Amniotic stem cell (primary cell): Measurements from ENCODE around the gene MGP.

Experiments used
- DNase-seq: peaks from one replicate; lab custom pipeline; 2025; lab: John Stamatoyannopoulos, UW

MGP gene

DNA sequence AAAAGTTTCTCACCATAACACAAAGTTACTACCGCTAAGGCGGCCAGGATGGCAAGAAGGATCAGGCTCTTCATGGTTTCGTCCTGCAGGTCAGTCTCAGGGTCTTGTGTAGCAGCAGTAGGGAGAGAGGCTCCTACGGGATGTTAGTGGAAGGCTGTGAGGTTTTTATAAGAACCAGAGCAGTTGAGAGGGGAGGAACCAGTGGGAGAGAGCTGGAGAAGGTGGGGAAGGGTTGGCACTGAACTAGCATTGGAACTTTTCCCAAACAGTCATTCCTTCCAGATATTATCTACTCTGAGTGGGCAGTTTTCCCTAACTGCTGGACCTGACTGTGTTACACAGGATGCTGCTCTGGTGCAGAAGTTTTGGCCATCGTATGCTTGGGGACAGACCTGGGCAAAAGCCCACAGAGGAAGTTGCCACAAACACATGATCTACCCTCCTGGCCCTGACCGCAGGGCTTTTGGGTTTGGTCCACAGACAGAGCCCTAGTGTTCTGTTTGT lies at the start of gene MGP:
Gene MGP, minus strand, starts transcription at position 137 of the 504 bp plus-strand sequence. Its CDS starts 63 bp downstream, at position 74.
- DNase-seq: no peak

DNA sequence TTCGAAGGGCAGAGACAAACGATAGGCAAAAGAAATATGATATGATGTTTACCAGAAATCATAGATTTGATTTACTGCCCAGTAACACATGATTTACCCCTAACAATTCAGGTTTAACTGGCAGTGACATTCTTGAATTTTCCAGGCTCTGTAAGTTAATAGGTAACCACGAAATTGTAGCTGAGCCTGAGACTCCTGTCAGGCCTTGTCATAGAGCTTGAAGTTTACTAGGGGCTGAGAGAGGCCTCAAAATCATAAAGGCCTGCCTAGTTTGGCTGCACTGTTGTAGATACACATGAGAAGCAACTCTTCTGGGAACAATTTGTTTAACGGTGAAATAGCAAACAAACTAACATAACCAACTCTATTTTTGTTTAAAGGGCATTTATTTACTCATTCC lies 49.4 kb upstream of the MGP start:
- no peak for DNase-seq

DNA sequence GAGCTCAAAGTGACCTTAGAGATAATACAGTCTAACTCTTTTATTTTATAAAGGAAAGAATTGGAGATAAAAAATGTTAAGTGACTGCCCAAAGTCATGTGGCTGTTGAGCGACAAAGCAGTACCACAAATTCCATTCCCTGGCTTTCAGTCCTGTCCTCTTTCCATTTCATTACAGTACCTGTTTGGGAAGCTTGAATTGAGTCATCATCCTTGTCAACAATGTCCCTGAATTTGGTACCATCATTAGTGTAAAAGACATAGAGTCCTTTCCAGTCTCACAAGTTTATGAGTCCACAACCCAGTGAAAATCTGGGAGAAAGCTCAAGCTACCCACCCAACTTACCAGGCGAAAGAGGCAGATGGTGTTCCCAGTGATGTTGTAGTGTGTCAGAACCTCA lies 48.9 kb upstream of the MGP start:
- no peak for DNase-seq

DNA sequence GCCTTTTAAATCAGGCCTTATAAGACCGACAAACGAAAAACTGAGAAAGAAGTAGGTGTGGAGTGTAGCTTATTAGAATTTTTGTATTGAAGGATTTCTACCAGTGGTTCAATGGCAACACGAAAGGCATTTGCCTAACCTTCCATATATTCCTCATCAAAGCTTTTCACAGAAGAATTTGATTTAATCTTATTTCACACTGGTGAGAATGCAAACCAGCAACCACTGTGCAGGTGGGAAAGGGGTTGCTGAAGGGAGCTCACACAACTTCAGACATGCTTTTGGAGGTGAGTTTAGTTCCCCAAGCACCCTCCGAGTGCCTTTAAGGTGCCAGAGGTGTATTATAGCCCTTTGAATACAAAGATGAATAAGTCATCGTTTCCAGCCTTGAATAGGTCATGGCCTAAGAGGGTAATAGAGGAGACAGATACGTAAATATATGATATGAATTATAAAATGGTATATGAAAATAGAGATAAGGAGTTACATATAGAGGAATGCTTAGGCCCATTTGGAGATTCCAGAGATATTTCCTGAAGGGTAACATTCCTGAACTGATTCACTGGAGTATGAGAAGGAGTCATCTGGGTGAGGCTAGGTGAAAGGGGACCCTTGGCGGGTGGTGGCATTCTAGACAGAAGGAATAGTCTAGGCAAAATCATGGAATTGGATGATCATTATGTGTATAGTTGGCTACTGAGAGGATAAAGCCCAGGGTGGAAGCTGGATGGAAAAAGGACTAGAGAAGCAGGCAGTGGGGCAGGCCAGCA lies 46.3 kb upstream of the MGP start:
- no peak for DNase-seq

DNA sequence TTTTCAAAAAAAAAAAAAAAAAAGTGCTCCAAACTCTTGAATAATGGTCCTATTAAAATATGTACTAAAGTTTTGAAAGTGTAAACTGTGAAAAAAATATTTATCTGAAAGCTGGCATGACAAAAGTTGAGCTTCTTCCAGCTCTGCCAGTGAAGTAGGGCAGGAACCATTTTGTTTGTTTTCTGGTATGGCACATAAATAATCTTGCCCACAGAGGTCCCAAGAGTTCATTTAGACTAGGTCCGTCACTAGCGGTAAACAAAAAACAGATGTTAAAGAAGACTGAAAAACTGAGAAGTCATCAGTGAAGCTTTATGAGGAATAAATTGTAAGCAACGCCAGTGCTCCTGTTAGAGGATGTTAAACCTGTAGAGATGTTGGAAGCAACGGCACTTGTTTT lies 45.7 kb upstream of the MGP start:
- no peak for DNase-seq

DNA sequence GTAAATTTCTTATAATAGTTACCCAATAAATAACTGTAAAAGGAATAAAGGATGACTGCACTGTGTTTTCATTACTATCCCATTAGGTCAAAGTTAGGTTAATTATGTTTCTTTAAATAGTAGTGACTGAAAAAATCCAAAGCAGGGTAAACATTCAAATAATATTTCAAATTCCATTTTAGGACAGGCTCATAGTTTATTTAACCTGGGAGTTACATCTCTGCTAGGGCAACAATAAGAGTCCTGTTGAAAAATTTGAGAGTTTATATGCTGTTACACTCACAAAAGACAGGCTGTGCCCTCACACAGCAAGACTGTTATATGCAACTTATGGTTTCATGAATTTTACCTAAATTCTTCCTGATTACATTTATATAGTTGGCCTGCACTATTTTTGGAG lies 44.6 kb upstream of the MGP start:
- DNase-seq: no peak

DNA sequence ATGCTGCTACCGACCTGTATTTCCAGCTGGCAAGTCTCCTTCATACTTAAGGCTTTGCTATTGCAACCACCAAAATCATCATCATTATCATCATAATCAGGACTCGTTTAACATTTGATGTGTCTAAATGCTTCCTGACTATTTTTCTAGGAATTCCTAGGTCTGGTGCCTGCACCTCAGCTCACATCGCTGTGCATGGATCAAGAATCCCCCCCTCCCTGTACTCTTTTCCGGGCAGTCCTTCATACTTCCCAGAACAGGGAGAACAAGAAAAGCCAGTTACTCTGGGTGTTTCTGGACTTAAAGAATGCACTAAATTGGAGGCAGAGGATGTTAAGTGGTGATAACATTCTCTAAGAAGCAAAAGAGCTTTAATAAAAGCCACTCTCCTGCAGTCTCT lies 43.3 kb upstream of the MGP start:
- DNase-seq: no peak

DNA sequence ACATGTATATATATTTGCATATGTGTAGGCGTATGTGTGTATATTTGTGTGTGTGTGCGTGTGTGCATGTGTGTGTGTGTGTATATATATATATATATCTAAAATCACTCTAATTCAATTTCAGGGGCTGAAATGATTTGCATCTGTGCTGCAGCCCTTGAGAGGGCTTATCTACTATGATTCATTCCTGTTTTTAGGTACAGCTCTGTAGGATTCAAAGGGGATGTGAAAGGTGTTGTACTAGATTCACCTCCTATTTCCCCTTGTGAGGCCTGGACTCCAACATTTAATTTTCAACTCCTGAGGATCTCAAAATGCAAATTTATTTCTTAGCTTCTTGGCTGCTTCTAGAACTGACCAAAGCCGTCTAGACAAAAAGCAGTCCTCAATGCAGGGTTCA lies 41.6 kb upstream of the MGP start:
- DNase-seq: no peak

DNA sequence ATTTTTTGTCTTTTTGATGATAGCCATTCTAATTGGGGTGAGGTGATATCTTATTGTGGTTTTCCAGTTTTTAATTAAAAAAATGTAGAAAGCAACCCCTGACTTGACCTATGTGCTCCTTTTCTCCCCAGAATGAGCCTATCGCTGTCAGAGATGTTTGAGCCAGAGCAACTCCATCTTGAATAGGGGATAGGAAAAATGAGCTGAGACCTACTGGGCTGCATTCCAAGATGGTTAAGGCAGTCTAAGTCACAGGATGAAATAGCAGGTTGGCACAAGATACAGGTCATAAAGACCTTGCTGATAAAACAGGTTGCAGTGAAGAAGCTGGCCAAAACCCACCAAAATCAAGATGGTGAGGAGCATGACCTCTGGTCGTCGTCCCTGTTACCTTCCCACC lies 38.9 kb upstream of the MGP start:
- no peak for DNase-seq

DNA sequence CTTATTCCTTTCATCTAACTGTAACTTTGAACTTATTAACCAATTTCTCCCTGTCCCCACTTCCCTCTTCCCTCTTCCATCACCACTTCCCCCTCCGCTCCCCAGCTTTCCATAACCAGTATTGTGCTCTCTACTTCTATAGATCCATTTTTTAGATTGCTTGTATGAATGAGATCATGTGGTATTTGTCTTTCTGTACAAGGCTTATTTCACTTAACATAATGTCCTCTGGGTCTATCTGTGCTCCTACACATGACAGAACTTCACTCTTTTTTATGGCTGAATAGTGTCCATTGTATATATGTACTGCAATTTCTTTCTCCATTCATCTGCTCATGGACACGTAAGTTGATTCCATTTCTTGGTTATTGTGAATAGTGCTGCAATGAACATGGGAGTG lies 38.3 kb upstream of the MGP start:
- no peak for DNase-seq

DNA sequence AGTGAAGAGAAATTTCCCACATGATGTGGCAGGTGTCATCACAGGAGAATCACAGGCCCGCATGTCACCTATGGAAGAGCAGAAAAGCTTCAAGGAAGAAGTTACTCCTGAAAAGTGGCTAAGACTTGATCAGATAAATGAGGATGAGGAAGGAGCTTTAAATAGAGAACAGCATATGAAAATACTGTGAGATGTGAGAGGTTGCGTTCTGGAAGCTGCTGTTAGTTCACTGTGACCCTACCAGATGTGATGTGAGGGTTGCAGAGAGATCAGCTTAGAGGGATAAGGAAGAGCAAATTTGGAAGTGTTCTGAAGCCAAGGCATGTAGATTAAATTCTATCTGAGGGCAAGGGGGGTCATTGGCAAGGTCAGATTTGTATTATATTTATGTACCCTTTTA lies 35.6 kb upstream of the MGP start:
- no peak for DNase-seq

DNA sequence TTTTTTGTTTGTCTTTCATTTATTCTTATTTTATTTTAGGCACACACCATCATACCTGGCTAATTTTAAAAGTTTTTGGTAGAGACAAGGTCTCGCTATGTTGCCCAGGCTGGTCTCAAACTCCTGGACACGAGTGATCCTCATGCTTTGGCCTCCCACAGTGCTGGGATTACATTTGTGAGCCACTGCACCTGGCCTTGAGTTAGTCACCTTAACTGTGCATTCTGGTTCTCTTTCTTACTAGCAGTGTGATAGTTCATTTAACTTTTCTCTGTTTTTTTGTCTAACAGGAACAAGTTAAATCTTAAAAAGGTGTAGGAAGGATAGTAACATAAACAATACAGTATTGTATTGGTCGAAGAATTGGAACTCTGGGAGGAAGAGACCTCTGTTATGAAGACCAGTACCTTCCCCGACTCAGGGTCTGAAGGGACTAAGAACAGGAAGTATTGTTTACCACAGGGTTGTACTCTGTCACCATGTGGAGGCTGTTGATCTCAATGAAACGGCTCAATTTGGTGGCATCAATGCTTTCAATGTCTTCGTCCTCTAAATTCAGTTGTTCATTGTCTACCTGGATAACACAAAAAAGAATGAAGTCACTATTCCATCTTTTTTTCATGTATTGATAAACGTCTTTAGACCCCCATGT lies 34.9 kb upstream of the MGP start:
- DNase-seq: no peak

DNA sequence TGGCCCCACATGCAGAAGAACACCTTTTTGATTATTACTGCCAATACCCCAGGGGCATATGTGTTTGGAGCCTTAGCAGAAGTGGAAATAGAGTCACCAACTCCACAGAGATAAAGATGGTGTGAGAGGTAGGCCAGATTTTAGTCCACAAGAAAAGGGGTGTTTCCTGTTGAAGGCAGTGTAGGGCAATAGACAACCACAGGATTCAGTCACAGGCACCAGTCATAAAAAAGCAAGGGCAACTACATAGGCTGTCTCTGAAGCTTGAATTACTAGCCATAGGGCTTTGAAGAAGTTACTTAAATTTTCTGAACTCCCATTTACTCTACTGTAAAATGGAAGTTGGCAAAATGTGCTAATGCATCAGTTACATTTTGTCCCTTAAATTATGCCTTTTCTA lies 33.8 kb upstream of the MGP start:
- no peak for DNase-seq

DNA sequence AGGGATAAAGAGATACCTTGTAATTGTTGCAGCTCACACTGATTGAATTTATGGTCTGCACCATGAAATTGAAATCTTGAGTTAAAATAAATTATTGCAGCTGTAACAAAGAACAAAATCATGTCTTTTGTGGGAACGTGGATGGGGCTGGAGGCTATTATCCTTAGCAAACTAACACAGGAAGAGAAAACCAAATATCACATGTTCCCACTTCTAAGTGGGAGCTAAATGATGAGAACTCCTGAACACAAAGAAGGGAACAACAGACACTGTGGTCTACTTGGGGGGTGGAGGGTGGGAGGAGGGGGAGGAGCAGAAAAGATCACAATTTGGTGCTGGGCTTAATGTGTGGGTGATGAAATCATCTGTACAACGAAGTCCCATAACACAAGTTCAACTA lies 30.1 kb upstream of the MGP start:
- no peak for DNase-seq

DNA sequence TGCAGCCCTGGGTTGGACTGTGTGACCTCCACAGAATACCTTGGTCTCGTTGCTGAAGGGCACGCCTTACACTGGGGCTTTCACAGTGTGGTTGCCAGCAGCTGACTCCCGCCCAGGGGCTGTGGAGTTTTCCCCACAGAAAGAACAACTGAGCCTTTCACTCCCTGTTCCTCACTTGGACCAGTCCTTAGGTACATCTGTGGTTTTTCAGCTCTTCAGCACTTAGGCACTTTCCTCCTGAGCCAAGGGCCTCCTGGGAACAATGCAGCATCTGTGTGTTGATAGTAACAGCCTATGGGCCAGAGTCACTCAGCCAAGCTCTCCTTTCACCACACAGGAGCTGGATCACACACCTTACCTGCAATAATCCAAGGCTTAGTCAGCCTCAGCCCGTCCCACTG lies 27.7 kb upstream of the MGP start:
- no peak for DNase-seq

DNA sequence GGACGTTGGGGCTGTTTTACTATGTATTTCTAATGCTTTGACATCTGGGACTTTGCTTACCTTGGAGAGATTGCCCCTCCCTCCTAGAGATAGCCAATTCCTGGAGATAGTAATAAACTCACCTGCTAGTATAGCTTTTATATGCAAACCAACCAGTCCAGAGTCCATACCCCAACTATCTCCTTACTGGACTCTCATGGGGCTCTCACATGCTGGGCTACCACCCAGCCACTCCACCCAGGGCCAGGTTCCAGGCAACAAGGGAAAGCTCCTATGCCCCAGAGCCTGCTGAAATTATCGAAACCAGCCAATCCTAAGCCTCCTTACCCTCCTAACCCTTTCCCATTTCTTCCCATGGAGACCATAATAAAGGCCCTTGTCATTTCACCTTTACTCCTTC lies 25.5 kb upstream of the MGP start:
- DNase-seq: no peak

DNA sequence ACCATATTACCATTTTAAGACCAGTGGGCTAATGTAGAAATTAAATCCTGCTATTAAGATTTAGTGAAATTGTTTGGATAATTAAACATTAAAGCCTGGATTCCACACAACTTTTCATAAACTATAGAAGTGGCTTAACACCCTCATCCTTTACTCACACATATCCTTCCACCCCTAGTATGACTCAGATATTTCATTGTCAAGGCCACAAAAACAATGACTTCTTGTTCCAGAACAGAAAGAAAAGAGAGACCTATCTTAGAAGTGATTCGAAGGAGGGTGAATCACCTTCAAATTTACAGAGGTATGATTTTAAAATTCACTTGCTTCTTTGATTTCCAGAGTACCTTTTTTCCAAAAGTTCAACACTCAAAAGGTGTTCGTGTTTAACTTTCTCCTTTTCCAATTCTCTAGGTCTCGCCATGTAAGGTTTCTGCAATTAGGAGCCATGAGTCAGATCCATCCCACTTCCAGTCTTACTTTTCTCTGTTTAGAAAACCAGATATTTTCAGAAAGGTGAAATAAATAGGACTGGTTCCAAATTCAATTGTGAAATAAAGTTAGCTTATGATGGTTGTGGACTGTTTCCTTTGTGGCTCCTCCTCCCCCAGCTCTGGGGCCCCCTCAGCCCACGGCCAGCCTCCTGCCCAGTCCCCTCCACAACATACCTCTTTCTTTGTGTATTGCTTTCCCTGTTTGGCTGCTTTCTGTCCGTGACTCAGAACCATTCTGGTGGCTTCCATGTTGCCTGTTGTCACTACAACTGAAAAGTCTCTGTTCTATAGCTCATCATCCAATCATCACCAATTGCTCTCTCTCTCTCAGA lies 24.6 kb upstream of the MGP start:
- DNase-seq: no peak

DNA sequence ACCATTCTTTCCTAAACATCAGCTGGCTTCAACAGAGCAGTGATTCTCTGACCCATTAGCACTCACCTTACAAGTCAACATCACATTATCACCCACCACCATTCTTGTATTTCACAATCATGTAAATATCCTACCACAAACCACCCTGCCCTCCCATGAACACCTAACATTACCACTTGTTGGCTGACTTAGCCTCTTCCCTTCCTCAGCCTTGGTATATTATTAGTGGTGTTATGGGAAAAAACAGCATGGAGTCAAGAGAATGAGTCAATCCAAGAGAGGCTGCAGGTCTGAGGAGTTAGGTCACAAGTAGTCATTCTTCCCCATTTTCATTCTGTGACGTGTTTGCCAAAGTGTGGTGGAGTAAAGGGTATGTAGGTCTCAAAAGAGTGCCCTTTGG lies 22.3 kb upstream of the MGP start:
- DNase-seq: no peak

DNA sequence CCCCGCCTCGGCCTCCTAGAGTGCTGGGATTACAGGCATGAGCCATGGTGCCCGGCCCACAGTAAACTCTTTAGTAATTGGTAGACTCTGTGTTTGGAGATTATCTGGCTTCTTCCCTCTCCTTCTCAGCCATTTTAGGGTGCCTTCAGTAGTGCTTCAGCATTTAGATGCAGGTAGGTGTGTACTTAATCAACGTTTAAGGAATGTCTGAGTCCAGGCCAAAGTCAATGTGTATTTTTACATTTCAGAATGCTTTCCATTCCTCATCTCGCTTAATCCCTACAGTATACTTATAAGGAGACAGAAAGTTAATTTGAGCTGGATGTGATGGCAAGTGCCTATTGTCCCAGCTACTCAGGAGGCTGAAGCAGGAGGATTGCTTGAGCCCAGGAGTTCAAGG lies 20.5 kb upstream of the MGP start:
- DNase-seq: no peak

DNA sequence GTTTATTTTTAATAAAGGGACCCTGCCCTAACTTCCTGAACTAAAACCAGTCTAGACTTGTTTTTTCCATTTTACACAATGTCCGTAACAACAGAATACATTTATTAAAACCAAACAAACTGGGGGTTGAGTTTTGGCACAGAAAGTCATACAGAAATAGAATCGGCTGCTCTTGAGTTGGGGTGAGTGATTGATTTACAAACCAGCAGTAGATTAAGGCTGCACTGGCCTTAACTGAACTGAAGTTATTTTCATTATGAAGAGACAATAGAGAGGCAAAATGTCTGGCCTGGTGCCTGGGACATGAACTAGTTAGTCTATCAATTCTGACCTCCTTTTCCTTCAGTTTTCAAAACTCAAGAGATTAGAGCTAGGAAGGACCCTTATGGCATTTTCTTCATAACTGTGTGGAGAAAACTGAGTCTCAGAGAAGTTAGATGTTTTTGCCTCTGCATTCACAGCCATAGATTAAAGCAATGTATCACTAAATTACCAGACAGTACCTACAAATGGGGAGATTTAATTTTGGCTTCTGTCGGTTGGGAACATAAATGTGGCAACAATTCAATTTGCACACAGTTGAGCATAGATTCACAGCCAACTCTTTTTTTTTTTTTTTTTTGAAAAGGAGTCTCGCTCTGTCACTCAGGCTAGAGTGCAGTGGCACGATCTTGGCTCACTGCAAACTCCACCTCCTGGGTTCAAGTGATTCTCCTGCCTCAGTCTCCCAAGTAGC lies 19.8 kb upstream of the MGP start:
- DNase-seq: no peak

DNA sequence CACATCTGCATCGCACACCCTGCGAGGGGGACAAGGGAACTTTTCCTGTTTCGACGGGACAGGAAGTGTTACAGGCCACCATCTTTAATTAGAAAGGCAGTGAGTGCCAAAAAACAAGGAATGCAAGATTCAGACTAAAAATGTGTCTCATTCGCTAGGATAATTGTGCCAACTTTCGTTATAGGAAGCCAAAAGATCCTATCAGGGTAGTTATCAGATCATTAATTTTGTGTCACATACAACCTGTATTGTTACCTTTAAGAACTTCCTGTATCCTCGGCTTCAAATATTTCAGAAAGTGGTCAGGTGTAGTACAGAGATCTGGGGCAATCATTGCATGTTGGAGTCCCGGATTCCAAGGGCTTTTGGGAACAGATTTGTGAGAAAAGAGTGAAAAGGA lies 19.2 kb upstream of the MGP start:
- no peak for DNase-seq

DNA sequence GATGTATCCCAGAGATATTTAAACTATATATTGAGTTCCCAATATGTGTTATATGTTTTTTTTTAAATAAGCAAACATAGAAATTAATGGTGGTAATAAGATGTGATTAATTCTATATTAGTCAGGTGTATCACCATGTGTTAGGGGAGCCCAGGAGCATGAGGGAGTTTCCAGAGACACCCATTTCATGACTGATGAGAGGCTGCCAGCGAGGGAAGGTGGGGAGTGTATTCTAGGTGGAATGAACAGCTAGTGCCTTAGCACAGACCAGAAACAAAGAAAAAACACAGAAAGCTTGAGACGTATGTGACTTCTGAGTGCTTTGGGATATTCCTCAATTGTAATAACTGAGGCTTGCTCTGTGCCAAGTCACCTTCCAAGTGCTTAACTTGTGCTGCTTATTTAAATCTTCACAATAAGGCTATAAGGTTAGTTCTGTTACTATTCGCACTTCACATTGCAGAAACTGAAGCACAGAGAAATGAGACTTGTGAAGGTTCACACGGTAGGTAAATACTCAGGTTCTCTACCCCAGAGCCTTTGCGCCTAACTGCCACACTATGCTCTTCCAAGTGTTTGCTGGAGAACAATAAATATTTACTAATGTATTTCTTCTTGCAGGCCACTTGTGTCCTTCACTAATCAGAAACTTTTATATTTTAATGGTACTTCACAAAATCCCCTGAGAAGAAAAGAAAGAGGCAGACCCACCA lies 17.9 kb upstream of the MGP start:
- DNase-seq: no peak
